K562 (cell line): ENCODE results near the gene HOXA13. TPM values are rescaled to one million over a fixed set of nuclear protein-coding genes. Genes with fewer than 3 reads are reported as not detected.

Source experiments
- AFF1 ChIP-seq, 2 experiments: fragments of 450-650 bp; IDR thresholded peaks; 2 replicates each; pipeline ENCODE4 v1.6.1; 2018; ENCODE audit warnings: mild to moderate bottlenecking in 2 of 2, low read depth in 1 of 2; ENCODE audit not compliant: partially characterized antibody in 2 of 2
- CBFA2T3 ChIP-seq: fragments of 450-650 bp; IDR thresholded peaks from 2 replicates; pipeline ENCODE4 v1.6.1; 2017
- ETV6 ChIP-seq, 3 experiments: fragments of 150-350 bp in 1 of 3; sonication (generic) in 1 of 3; formaldehyde crosslinking in 1 of 3; IDR thresholded peaks; 2 replicates each; pipeline versions ENCODE4 v1.6.1 to v1.8.0; 2014 to 2022; ENCODE audit warnings: borderline replicate concordance in 2 of 3, low read depth in 2 of 3, antibody characterized with exemption in 1 of 3, low read length in 1 of 3, mild to moderate bottlenecking in 1 of 3, missing genetic modification reagents in 1 of 3
- FOXK1 ChIP-seq: sonication (generic); formaldehyde crosslinking; IDR thresholded peaks from 2 replicates; pipeline ENCODE4 v1.8.0; 2022; ENCODE audit warnings: missing genetic modification reagents, mild to moderate bottlenecking, borderline replicate concordance
- MAFK ChIP-seq: IDR thresholded peaks from 2 replicates; pipeline ENCODE4 v1.6.1; 2011; ENCODE audit warnings: low read length, improper control_type of control experiment
- NUFIP1 ChIP-seq: fragments of 450-650 bp; IDR thresholded peaks from 2 replicates; pipeline ENCODE4 v1.6.1; 2018; ENCODE audit not compliant: partially characterized antibody
- RUNX1 ChIP-seq: sonication (generic); IDR thresholded peaks from 2 replicates; pipeline ENCODE4 v1.6.1; 2016; ENCODE audit warnings: antibody characterized with exemption, low read depth
- SMARCA5 ChIP-seq: fragments of 450-650 bp; IDR thresholded peaks from 2 replicates; pipeline ENCODE4 v1.6.1; 2016
- ZNF239 ChIP-seq: fragments of 250-450 bp; sonication (Bioruptor Pico); IDR thresholded peaks from 2 replicates; pipeline ENCODE4 v1.4.0; 2020; ENCODE audit warnings: mild to moderate bottlenecking
- polyA plus RNA-seq, 8 experiments: library from polyadenylated mRNA; depleted of rRNA in 4 of 8; stranded (reverse) in 5 of 8; unstranded in 3 of 8; fragments of >200 nt; fragmentation: Nextera tagmentation in 2 of 8; fragmentation: Illumina TruSeq in 1 of 8; extraction: Ambion mirVana in 2 of 8; extraction: Trizol in 1 of 8; gene quantifications; 2 replicates each; pipeline versions ENCODE4 v1.2.1 to v1.2.3, GENCODE V29; 2011 to 2014; ENCODE audit warnings: inconsistent platforms in 1 of 8, missing spikeins in 1 of 8
- total RNA-seq, 7 experiments: library from RNA; depleted of rRNA in 6 of 7; stranded (reverse); fragments of >200 nt in 6 of 7; fragmentation: Illumina TruSeq in 2 of 7; extraction: Trizol in 2 of 7; gene quantifications; 2 replicates each; pipeline versions ENCODE4 v1.2.1 to v1.2.3, GENCODE V29; 2011 to 2021; ENCODE audit warnings: low replicate concordance in 1 of 7

The HOXA13 gene
- total and polyA plus RNA-seq, 9 of the 15 experiments (the other 6 are each of a cell fraction or from before 2014, with no cell fraction given) = not detected

- TF ChIP-seq AFF1 (IDR thresholded peaks at IDR 0.05; ENCODE audit: low read depth in 1 of 2, partially characterized antibody in 2 of 2) = no peak
- no peak for TF ChIP-seq SMARCA5
- TF ChIP-seq NUFIP1 = no peak
- no peak for TF ChIP-seq MAFK
- no peak for TF ChIP-seq RUNX1
- TF ChIP-seq ETV6 (IDR thresholded peaks at IDR 0.05; ENCODE audit: borderline replicate concordance in 1 of 2, low read depth in 2 of 2, low read length in 1 of 2) = no peak
- TF ChIP-seq ETV6 (CRISPR knock-in tag; IDR thresholded peaks at IDR 0.05; ENCODE audit: borderline replicate concordance) = no peak
- no peak for TF ChIP-seq CBFA2T3
- no peak for TF ChIP-seq ZNF239 (CRISPR knock-in tag)
- TF ChIP-seq FOXK1 (CRISPR knock-in tag) = no peak
- TF ChIP-seq, all 486 proteins: peak for 0
Measured at GRCh38 chr7:27146491-27147198, 53.2 kb downstream of the HOXA13 start (continued).
